Measurements from ENCODE around the gene KLHL25.

The KLHL25 gene

GRCh38 chr15:85718271-85718971 lies 76.3 kb downstream of the KLHL25 start:
- Histone ChIP-seq H3K9me3 (ENCODE audit: control insufficient read depth, low read depth, low read length) (no peaks in the 10 kb centered on the region), H3K9ac (ENCODE audit: low read length) (no peak overlapping the region), H3K4me3 (ENCODE audit: low read length) (no peak overlapping the region), H3K4me1 (ENCODE audit: control insufficient read depth, low read depth, low read length) (no peaks in the 10 kb centered on the region), H3K27me3 (ENCODE audit: control insufficient read depth, insufficient read depth, low read length) (no peaks in the 10 kb centered on the region), H3K36me3 (ENCODE audit: control insufficient read depth, low read depth, low read length) (peaks cover 47% of the 10 kb centered on the region), H3K27ac (ENCODE audit: low read length) (no peak overlapping the region)

- Histone ChIP-seq H3K27ac (ENCODE audit: low read length) (no peak overlapping the region), H3K4me1 (ENCODE audit: control insufficient read depth, low read depth, low read length) (no peaks in the 10 kb centered on the region), H3K27me3 (ENCODE audit: control insufficient read depth, insufficient read depth, low read length) (no peaks in the 10 kb centered on the region), H3K36me3 (ENCODE audit: control insufficient read depth, low read depth, low read length) (peaks cover 38% of the 10 kb centered on the region), H3K9me3 (ENCODE audit: control insufficient read depth, low read depth, low read length) (no peaks in the 10 kb centered on the region), H3K9ac (ENCODE audit: low read length) (no peak overlapping the region), H3K4me3 (ENCODE audit: low read length) (no peak overlapping the region)
These were observed 77.5 kb downstream of the KLHL25 start for GRCh38 chr15:85717212-85717611.

- Histone ChIP-seq H3K27ac (ENCODE audit: low read length) (no peak overlapping the region), H3K9me3 (ENCODE audit: control insufficient read depth, low read depth, low read length) (no peaks in the 10 kb centered on the region), H3K36me3 (ENCODE audit: control insufficient read depth, low read depth, low read length) (peaks cover 31% of the 10 kb centered on the region), H3K9ac (ENCODE audit: low read length) (no peak overlapping the region), H3K4me3 (ENCODE audit: low read length) (no peak overlapping the region), H3K27me3 (ENCODE audit: control insufficient read depth, insufficient read depth, low read length) (no peaks in the 10 kb centered on the region), H3K4me1 (ENCODE audit: control insufficient read depth, low read depth, low read length) (no peaks in the 10 kb centered on the region)
These were observed 78.5 kb downstream of the KLHL25 start for GRCh38 chr15:85716261-85716660.

GRCh38 chr15:85711580-85712192 lies 83.0 kb downstream of the KLHL25 start:
- Histone ChIP-seq H3K36me3 (ENCODE audit: control insufficient read depth, low read depth, low read length) (peaks cover 7% of the 10 kb centered on the region), H3K27ac (ENCODE audit: low read length) (no peak overlapping the region), H3K9me3 (ENCODE audit: control insufficient read depth, low read depth, low read length) (no peaks in the 10 kb centered on the region), H3K4me3 (ENCODE audit: low read length) (no peak overlapping the region), H3K9ac (ENCODE audit: low read length) (no peak overlapping the region), H3K27me3 (ENCODE audit: control insufficient read depth, insufficient read depth, low read length) (no peaks in the 10 kb centered on the region), H3K4me1 (ENCODE audit: control insufficient read depth, low read depth, low read length) (no peaks in the 10 kb centered on the region)

- no peaks in the 10 kb centered on the region for H3K27me3 ChIP-seq (ENCODE audit: control insufficient read depth, insufficient read depth, low read length)
- no peaks in the 10 kb centered on the region for H3K4me1 ChIP-seq (ENCODE audit: control insufficient read depth, low read depth, low read length)
- no peak overlapping the region for H3K27ac ChIP-seq (ENCODE audit: low read length)
- H3K9ac ChIP-seq (ENCODE audit: low read length) = no peak overlapping the region
- no peaks in the 10 kb centered on the region for H3K9me3 ChIP-seq (ENCODE audit: control insufficient read depth, low read depth, low read length)
- H3K36me3 ChIP-seq (ENCODE audit: control insufficient read depth, low read depth, low read length) = peaks cover 7% of the 10 kb centered on the region
- H3K4me3 ChIP-seq (ENCODE audit: low read length) = no peak overlapping the region
These were observed 84.3 kb downstream of the KLHL25 start for GRCh38 chr15:85710340-85710842.

All from iPS-18a (cell line).